ENCODE data around the gene RAMAC.

DNA sequence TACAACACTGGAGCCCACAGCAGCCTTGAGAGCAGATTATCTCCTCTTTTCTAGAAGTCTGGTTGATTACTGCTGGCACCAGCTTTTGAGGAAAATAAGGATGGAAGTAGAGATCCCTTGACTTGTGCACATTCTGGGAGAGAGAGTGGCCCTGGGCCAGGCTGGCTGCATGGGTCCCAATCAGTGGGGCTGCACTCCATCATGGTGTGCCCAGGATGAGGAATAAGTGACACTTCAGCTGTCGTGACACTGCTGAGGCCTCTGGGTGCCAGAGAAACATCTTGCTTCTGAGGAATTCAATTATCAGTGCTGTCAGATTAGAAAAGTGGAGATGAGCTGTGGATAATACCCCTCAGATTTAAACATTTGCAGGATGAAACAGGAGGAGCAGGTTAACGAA, 9.1 kb downstream of the RAMAC start:
- TF ChIP-seq EZH2 (IDR thresholded peaks at IDR 0.05; ENCODE audit: borderline replicate concordance, insufficient read depth, low read length, poor library complexity, severe bottlenecking): no peak
- no peak for TF ChIP-seq CTCF (IDR thresholded peaks at IDR 0.05; ENCODE audit: poor library complexity, severe bottlenecking)
- TF ChIP-seq, protein P1, sequence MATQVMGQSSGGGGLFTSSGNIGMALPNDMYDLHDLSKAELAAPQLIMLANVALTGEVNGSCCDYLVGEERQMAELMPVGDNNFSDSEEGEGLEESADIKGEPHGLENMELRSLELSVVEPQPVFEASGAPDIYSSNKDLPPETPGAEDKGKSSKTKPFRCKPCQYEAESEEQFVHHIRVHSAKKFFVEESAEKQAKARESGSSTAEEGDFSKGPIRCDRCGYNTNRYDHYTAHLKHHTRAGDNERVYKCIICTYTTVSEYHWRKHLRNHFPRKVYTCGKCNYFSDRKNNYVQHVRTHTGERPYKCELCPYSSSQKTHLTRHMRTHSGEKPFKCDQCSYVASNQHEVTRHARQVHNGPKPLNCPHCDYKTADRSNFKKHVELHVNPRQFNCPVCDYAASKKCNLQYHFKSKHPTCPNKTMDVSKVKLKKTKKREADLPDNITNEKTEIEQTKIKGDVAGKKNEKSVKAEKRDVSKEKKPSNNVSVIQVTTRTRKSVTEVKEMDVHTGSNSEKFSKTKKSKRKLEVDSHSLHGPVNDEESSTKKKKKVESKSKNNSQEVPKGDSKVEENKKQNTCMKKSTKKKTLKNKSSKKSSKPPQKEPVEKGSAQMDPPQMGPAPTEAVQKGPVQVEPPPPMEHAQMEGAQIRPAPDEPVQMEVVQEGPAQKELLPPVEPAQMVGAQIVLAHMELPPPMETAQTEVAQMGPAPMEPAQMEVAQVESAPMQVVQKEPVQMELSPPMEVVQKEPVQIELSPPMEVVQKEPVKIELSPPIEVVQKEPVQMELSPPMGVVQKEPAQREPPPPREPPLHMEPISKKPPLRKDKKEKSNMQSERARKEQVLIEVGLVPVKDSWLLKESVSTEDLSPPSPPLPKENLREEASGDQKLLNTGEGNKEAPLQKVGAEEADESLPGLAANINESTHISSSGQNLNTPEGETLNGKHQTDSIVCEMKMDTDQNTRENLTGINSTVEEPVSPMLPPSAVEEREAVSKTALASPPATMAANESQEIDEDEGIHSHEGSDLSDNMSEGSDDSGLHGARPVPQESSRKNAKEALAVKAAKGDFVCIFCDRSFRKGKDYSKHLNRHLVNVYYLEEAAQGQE (IDR thresholded peaks at IDR 0.05; ENCODE audit: borderline replicate concordance): no peak
- no peak for TF ChIP-seq SMC3 (conservative IDR thresholded peaks at IDR 0.05; ENCODE audit: poor library complexity)
- TF ChIP-seq RAD21 (conservative IDR thresholded peaks at IDR 0.05): no peak
- no peak for TF ChIP-seq POLR2AphosphoS5 (IDR thresholded peaks at IDR 0.05)
- TF ChIP-seq EP300 (conservative IDR thresholded peaks at IDR 0.05; ENCODE audit: poor library complexity, severe bottlenecking): no peak
- TF ChIP-seq MXI1 (conservative IDR thresholded peaks at IDR 0.05; ENCODE audit: poor library complexity, severe bottlenecking): no peak
